Measurements from ENCODE around the gene LPO.

LPO gene

DNA sequence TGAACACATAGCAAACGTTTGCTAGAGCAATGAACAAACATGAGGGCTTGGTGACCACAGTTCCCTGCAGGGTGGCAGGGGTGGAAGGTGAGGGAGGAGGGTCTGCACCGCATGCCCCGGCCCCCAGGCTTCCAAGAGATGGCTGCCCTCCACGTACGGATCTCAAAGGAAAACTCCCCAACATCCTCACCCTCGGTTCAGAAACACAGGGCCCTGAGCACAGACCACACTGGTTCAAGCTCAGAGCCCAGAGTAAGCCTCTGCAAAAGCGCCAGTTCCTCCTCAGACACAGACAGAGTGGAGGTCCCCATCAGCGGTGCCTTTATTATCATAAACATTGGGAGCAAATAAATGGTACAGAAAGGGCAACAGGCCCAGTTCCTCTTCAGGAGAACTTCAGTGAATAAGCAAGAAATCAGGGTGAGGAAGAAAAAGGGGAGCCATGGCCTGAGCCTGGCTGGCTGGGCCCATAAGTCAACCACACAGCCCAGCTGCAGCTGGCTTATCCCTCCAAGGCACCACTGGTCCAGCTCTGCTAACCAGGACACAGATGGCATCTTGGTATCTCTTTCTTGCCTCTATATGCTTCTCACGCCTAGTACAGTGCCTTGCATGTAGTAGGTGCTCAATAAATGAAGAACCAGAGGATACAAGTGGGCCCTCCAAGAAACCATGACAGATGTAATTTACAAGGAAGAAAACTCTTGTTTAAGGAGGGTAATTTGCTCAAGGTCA is 31.3 kb downstream of the LPO start:
- Histone ChIP-seq H3K27ac (ENCODE audit: low read length) (no peak overlapping the region), H3K4me3 (ENCODE audit: low read length) (no peak overlapping the region), H4K20me1 (ENCODE audit: insufficient read depth, low read length) (no peaks in the 10 kb centered on the region), H3K9ac (ENCODE audit: low read length) (no peak overlapping the region), H3K4me1 (ENCODE audit: low read length) (no peaks in the 10 kb centered on the region), H2AFZ (ENCODE audit: low read depth, low read length) (no peak overlapping the region), H3K9me3 (ENCODE audit: insufficient read depth, low read length) (no peaks in the 10 kb centered on the region), H3K36me3 (replicated peaks; ENCODE audit: low read depth, low read length) (no peaks in the 10 kb centered on the region), H3K79me2 (ENCODE audit: low read length) (no peaks in the 10 kb centered on the region), H3K4me2 (ENCODE audit: low read length) (no peak overlapping the region), H3K27me3 (ENCODE audit: low read depth, low read length) (peaks cover 23% of the 10 kb centered on the region)
- TF ChIP-seq, protein P1, sequence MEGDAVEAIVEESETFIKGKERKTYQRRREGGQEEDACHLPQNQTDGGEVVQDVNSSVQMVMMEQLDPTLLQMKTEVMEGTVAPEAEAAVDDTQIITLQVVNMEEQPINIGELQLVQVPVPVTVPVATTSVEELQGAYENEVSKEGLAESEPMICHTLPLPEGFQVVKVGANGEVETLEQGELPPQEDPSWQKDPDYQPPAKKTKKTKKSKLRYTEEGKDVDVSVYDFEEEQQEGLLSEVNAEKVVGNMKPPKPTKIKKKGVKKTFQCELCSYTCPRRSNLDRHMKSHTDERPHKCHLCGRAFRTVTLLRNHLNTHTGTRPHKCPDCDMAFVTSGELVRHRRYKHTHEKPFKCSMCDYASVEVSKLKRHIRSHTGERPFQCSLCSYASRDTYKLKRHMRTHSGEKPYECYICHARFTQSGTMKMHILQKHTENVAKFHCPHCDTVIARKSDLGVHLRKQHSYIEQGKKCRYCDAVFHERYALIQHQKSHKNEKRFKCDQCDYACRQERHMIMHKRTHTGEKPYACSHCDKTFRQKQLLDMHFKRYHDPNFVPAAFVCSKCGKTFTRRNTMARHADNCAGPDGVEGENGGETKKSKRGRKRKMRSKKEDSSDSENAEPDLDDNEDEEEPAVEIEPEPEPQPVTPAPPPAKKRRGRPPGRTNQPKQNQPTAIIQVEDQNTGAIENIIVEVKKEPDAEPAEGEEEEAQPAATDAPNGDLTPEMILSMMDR (IDR thresholded peaks at IDR 0.05; ENCODE audit: low read depth, low read length): no peak
- TF ChIP-seq EZH2phosphoT487 (IDR thresholded peaks at IDR 0.05; ENCODE audit: low read depth): no peak

DNA sequence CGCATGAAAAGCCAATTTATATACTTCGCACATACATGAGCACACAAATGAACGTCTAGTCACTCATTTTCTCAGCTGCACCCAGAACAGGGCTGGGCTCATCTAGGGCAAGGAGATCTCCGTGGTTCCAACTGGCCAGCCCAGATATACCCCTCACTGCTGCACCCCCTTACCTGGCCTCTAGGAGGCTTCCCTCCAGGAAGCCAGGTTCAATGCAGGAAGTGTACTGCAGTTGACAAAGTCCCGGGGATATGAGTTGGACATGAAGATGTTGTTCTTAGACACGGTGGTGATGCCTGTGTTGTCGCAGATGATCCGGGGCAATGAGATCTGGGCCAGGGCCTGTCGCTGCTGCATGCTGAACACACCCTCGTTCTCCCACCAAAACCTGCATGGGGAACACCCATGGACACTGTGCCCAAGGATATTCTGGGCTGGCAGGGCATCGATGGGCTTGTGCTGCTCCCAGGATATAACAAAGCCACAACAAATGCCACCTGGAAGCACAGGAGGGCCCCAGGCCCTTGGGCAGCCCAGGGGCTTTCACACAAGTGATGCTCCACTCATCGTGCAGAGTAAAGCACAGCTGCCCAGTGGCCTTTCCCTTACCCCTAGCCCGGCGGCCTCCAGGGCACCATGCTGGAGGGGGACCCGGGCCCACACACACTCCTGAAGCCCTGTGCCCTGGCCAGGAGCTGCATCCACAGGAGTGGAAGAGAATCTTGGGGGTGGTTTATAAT is 32.3 kb downstream of the LPO start:
- Histone ChIP-seq H3K4me2 (ENCODE audit: low read length) (no peak overlapping the region), H3K79me2 (ENCODE audit: low read length) (no peaks in the 10 kb centered on the region), H4K20me1 (ENCODE audit: insufficient read depth, low read length) (no peaks in the 10 kb centered on the region), H3K36me3 (replicated peaks; ENCODE audit: low read depth, low read length) (no peaks in the 10 kb centered on the region), H3K4me1 (ENCODE audit: low read length) (no peaks in the 10 kb centered on the region), H3K9me3 (ENCODE audit: insufficient read depth, low read length) (no peaks in the 10 kb centered on the region), H3K27ac (ENCODE audit: low read length) (no peak overlapping the region), H3K27me3 (ENCODE audit: low read depth, low read length) (peaks cover 19% of the 10 kb centered on the region), H3K4me3 (ENCODE audit: low read length) (no peak overlapping the region), H2AFZ (ENCODE audit: low read depth, low read length) (no peak overlapping the region), H3K9ac (ENCODE audit: low read length) (no peak overlapping the region)
- TF ChIP-seq, protein P1 (IDR thresholded peaks at IDR 0.05; ENCODE audit: low read depth, low read length): no peak
- no peak for TF ChIP-seq EZH2phosphoT487 (IDR thresholded peaks at IDR 0.05; ENCODE audit: low read depth)

DNA sequence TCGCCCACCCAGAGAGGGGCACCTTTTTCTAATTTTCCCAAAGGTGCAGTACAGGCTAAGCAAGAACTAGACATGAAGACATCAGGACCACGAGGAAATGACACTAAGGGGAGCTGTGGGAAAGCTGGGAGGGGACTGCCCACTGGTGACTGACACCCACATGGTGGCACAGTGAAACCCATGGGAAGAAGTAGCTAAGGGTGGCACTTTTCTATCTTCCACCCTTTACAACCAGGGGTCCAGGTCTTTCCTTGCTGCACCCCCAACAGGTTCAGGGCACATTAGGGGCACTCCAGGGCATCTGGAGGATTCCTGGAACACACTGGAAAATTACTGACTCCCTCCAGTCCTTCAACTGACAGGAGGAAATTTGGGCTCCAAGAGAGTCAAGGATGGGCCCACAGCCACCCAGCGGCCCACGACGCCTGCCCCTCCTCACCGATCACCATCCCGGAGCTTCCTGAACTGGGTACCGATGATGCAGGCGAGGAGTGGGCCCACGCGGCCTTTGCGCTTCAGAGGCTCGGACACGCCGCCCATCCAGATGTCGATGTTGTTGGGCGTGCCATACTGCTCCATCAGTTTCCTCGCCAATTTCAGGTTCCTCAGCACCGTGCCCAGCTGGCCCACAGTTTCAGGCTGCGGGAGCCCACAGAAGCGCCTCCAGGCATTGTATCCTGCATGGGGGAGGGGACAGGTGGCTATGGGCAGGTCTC is 33.0 kb downstream of the LPO start:
- peaks cover 18% of the 10 kb centered on the region for H3K27me3 ChIP-seq (ENCODE audit: low read depth, low read length)
- no peaks in the 10 kb centered on the region for H4K20me1 ChIP-seq (ENCODE audit: insufficient read depth, low read length)
- H3K79me2 ChIP-seq (ENCODE audit: low read length): no peaks in the 10 kb centered on the region
- H3K27ac ChIP-seq (ENCODE audit: low read length): no peak overlapping the region
- H3K9ac ChIP-seq (ENCODE audit: low read length): no peak overlapping the region
- no peak overlapping the region for H2AFZ ChIP-seq (ENCODE audit: low read depth, low read length)
- no peak for TF ChIP-seq EZH2phosphoT487 (IDR thresholded peaks at IDR 0.05; ENCODE audit: low read depth)
- TF ChIP-seq, protein P1 (IDR thresholded peaks at IDR 0.05; ENCODE audit: low read depth, low read length): no peak
- no peaks in the 10 kb centered on the region for H3K4me1 ChIP-seq (ENCODE audit: low read length)
- no peaks in the 10 kb centered on the region for H3K9me3 ChIP-seq (ENCODE audit: insufficient read depth, low read length)
- H3K36me3 ChIP-seq (replicated peaks; ENCODE audit: low read depth, low read length): no peaks in the 10 kb centered on the region
- no peak overlapping the region for H3K4me3 ChIP-seq (ENCODE audit: low read length)
- no peak overlapping the region for H3K4me2 ChIP-seq (ENCODE audit: low read length)
